Measurements from ENCODE around the gene NKX1-1.

NKX1-1 gene

GRCh38 chr4:1381944-1382541 is 24.2 kb downstream of the NKX1-1 start:
- H3K4me3 ChIP-seq (replicated peaks in 1 of 2; ENCODE audit: low read depth in 2 of 2, low read length in 2 of 2), result no peak overlapping the region
- DNase-seq (ENCODE audit: low read depth in 2 of 2), result no peak
- TF ChIP-seq, protein P1, sequence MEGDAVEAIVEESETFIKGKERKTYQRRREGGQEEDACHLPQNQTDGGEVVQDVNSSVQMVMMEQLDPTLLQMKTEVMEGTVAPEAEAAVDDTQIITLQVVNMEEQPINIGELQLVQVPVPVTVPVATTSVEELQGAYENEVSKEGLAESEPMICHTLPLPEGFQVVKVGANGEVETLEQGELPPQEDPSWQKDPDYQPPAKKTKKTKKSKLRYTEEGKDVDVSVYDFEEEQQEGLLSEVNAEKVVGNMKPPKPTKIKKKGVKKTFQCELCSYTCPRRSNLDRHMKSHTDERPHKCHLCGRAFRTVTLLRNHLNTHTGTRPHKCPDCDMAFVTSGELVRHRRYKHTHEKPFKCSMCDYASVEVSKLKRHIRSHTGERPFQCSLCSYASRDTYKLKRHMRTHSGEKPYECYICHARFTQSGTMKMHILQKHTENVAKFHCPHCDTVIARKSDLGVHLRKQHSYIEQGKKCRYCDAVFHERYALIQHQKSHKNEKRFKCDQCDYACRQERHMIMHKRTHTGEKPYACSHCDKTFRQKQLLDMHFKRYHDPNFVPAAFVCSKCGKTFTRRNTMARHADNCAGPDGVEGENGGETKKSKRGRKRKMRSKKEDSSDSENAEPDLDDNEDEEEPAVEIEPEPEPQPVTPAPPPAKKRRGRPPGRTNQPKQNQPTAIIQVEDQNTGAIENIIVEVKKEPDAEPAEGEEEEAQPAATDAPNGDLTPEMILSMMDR (IDR thresholded peaks at IDR 0.05; ENCODE audit: low read depth, low read length), result no peak

- TF ChIP-seq, protein P1 (IDR thresholded peaks at IDR 0.05; ENCODE audit: low read depth, low read length), result no peak
- no peak for DNase-seq (ENCODE audit: low read depth in 2 of 2)
- H3K4me3 ChIP-seq (replicated peaks in 1 of 2; ENCODE audit: low read depth in 2 of 2, low read length in 2 of 2), result no peak overlapping the region
Observed at GRCh38 chr4:1381181-1381621, 25.0 kb downstream of the NKX1-1 start.

GRCh38 chr4:1380368-1381151 is 25.7 kb downstream of the NKX1-1 start:
- no peak overlapping the region for H3K4me3 ChIP-seq (replicated peaks in 1 of 2; ENCODE audit: low read depth in 2 of 2, low read length in 2 of 2)
- TF ChIP-seq, protein P1 (IDR thresholded peaks at IDR 0.05; ENCODE audit: low read depth, low read length), result no peak
- DNase-seq (ENCODE audit: low read depth in 2 of 2), result no peak

GRCh38 chr4:1379801-1380331 is 26.4 kb downstream of the NKX1-1 start:
- no peak overlapping the region for H3K4me3 ChIP-seq (replicated peaks in 1 of 2; ENCODE audit: low read depth in 2 of 2, low read length in 2 of 2)
- no peak for DNase-seq (ENCODE audit: low read depth in 2 of 2)
- TF ChIP-seq, protein P1 (IDR thresholded peaks at IDR 0.05; ENCODE audit: low read depth, low read length), result no peak

DNA sequence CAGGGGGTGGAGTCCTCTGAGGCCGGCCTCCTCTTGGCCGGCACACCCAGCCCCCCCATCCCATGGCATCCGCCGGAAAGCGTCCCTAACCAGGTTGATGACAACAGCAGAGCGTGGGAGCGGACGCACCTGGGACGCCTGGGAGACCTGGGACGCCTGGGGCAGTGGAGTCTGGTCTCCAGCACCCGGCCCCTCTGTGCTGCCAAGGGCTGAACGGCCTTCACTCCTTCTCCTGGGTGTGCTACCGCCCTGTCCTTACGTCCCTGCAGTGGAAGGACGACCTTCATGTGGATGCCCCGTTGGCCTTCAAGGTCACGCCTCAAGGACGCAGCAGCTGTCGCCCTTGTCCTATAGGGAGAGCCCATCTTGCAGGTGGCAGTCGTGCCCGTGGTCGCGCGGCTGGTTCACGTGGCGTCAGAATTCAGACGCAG is 26.9 kb downstream of the NKX1-1 start:
- no peak overlapping the region for H3K4me3 ChIP-seq (replicated peaks in 1 of 2; ENCODE audit: low read depth in 2 of 2, low read length in 2 of 2)
- DNase-seq (ENCODE audit: low read depth in 2 of 2), result no peak
- TF ChIP-seq, protein P1 (IDR thresholded peaks at IDR 0.05; ENCODE audit: low read depth, low read length), result no peak

DNA sequence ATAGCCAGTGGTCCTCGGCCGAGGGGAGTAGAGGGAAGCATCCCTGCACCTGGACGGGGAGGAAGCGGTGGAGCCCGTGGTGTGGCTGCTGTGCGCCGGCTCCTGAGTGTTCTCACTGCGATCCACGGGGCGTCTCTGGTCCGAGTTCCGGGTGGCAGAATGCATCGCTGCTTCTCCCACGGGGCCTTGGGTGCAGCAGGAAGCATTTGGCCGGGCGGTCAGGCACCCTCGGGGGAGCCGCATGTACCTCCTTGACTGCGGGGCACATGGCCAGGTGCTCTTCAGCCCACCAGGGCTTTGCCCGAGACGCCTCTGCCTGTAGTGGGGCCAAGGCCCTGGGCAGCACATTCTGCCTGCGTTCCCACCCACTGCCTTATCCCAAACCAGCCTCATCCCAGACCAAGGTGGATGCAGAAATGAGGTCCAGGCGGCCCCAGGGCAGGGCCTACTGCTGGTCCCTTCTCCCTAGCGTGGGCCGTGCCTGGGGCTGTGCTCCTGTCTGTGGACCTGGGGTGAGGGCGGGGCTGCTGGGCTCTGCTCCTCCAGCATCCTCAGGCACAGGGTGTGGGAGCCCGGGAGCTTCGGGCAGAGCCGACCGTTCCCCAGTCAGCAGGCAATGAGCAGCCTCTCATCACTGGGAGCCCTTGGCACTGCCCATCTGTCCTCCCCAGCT is 27.5 kb downstream of the NKX1-1 start:
- TF ChIP-seq, protein P1 (IDR thresholded peaks at IDR 0.05; ENCODE audit: low read depth, low read length), result no peak
- H3K4me3 ChIP-seq (replicated peaks in 1 of 2; ENCODE audit: low read depth in 2 of 2, low read length in 2 of 2), result no peak overlapping the region
- no peak for DNase-seq (ENCODE audit: low read depth in 2 of 2)
